Endodermal cell (in vitro differentiated cells): ENCODE results near the gene ZKSCAN7. TPM values are rescaled to one million over a fixed set of nuclear protein-coding genes. Genes with fewer than 3 reads are reported as not detected.

Experiments
- DNase-seq: peaks from one replicate; pipeline ENCODE4 v3.0.0-alpha.2; 2017
- H3K27ac ChIP-seq: 2 replicates; pipeline ENCODE4 v1.5.1; 2013; ENCODE audit warnings: mild to moderate bottlenecking, low read depth, low read length, moderate library complexity
- H3K27me3 ChIP-seq: 2 replicates; pipeline ENCODE4 v1.6.1; 2013; ENCODE audit warnings: mild to moderate bottlenecking, low read length, moderate library complexity; ENCODE audit not compliant: insufficient read depth, control insufficient read depth, poor library complexity, severe bottlenecking
- H3K36me3 ChIP-seq: 2 replicates; pipeline ENCODE4 v1.7.0; 2013; ENCODE audit warnings: mild to moderate bottlenecking, low read length, moderate library complexity; ENCODE audit not compliant: control insufficient read depth, insufficient read depth
- H3K4me1 ChIP-seq: one replicate; pipeline ENCODE4 v1.7.0; 2013; ENCODE audit warnings: low read length; ENCODE audit not compliant: control insufficient read depth, insufficient read depth
- H3K4me3 ChIP-seq: 2 replicates; pipeline ENCODE4 v1.5.1; 2013; ENCODE audit warnings: mild to moderate bottlenecking, low read length, moderate library complexity
- H3K9ac ChIP-seq: 2 replicates; pipeline ENCODE4 v1.6.1; 2013; ENCODE audit warnings: mild to moderate bottlenecking, low read length, moderate library complexity; ENCODE audit not compliant: poor library complexity, severe bottlenecking; ENCODE audit errors: extremely low read depth
- H3K9me3 ChIP-seq: 2 replicates; pipeline ENCODE4 v1.6.1; 2013; ENCODE audit warnings: mild to moderate bottlenecking, low read length, moderate library complexity; ENCODE audit not compliant: control insufficient read depth
- H3K27ac Mint-ChIP-seq: 2 replicates; pipeline ENCODE4 v1.8.0; 2020; ENCODE audit warnings: mixed read lengths
- H3K27me3 Mint-ChIP-seq: 2 replicates; pipeline ENCODE4 v1.8.0; 2021; ENCODE audit warnings: mild to moderate bottlenecking, mixed read lengths; ENCODE audit not compliant: insufficient read depth
- H3K36me3 Mint-ChIP-seq: 2 replicates; pipeline ENCODE4 v1.8.0; 2020; ENCODE audit warnings: low read depth, mixed read lengths
- H3K4me1 Mint-ChIP-seq: 2 replicates; pipeline ENCODE4 v1.8.0; 2020; ENCODE audit warnings: mixed read lengths
- H3K4me3 Mint-ChIP-seq: 2 replicates; pipeline ENCODE4 v1.8.0; 2020; ENCODE audit warnings: mild to moderate bottlenecking, moderate library complexity, mixed read lengths
- H3K9me3 Mint-ChIP-seq: 2 replicates; pipeline ENCODE4 v1.8.0; 2020; ENCODE audit warnings: mild to moderate bottlenecking, mixed read lengths
- whole genome bisulfite sequencing, 2 experiments: methylation state at CpG; one replicate each; pipeline versions ENCODE4 v1.1.5 to v1.1.7; 2013; ENCODE audit warnings: missing lambda C conversion rate in 2 of 2, mixed read lengths in 1 of 2; ENCODE audit not compliant: insufficient coverage in 1 of 2, insufficient read length in 1 of 2; 5-methylcytosine and 5-hydroxymethylcytosine counted together
- total RNA-seq, 2 donors: library from RNA; stranded (reverse); fragmentation: NEBNext Ultra II Directional in 1 of 2; extraction: Animal tissue kit (Norgen Biotek cat#: 25700) in 1 of 2; gene quantifications; 2 replicates in 1 of 2; 3 replicates in 1 of 2; pipeline ENCODE4 v1.2.1, GENCODE V29; 2021
- TF ChIP-seq, protein P1 (sequence below): fragments of 200-600 bp; sonication (generic); conservative IDR thresholded peaks from 2 replicates; pipeline ENCODE4 v1.5.0; 2021; ENCODE audit warnings: antibody characterized with exemption, mild to moderate bottlenecking

ZKSCAN7 gene
- total RNA-seq, 2 donors from 2014 or later = 11.0 to 15.5 TPM

DNA sequence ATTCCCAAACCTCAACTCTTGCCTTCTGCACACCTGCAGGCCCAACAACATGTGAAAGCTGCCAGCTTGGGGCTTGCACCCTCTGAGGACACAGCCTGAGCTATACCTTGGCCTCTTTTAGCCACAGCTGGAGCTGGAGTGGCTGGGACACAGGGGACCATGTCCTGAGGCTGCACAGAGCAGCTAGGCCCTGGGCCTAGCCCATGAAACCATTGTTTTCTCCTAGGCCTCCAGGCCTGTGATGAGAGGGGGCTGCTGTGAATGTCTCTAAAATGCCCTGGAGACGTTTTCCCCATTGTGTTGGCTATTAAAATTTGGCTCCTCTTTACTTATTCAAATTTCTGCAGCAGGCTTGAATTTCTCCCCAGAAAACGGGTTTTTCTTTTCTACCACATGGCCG is 7.2 kb downstream of the ZKSCAN7 start:
- WGBS, 2 experiments = 85 to 97% methylated on average over 3 of the region's 3 CpGs
- H3K9me3 Mint-ChIP-seq = peaks cover 76% of the 10 kb centered on the region
- Histone ChIP-seq H3K9me3 (peaks cover 61% of the 10 kb centered on the region), H3K27ac (no peak overlapping the region), H3K4me3 (peak overlapping the region; percentile 36), H3K9ac (no peak overlapping the region), H3K4me1 (no peaks in the 10 kb centered on the region), H3K27me3 (no peaks in the 10 kb centered on the region), H3K36me3 (peaks cover 56% of the 10 kb centered on the region)
- no peak for DNase-seq
- no peaks in the 10 kb centered on the region for H3K4me1 Mint-ChIP-seq
- no peak overlapping the region for H3K27ac Mint-ChIP-seq
- no peak overlapping the region for H3K4me3 Mint-ChIP-seq
- peaks cover 96% of the 10 kb centered on the region for H3K36me3 Mint-ChIP-seq
- TF ChIP-seq, protein P1, sequence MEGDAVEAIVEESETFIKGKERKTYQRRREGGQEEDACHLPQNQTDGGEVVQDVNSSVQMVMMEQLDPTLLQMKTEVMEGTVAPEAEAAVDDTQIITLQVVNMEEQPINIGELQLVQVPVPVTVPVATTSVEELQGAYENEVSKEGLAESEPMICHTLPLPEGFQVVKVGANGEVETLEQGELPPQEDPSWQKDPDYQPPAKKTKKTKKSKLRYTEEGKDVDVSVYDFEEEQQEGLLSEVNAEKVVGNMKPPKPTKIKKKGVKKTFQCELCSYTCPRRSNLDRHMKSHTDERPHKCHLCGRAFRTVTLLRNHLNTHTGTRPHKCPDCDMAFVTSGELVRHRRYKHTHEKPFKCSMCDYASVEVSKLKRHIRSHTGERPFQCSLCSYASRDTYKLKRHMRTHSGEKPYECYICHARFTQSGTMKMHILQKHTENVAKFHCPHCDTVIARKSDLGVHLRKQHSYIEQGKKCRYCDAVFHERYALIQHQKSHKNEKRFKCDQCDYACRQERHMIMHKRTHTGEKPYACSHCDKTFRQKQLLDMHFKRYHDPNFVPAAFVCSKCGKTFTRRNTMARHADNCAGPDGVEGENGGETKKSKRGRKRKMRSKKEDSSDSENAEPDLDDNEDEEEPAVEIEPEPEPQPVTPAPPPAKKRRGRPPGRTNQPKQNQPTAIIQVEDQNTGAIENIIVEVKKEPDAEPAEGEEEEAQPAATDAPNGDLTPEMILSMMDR = no peak
- H3K27me3 Mint-ChIP-seq = no peaks in the 10 kb centered on the region

DNA sequence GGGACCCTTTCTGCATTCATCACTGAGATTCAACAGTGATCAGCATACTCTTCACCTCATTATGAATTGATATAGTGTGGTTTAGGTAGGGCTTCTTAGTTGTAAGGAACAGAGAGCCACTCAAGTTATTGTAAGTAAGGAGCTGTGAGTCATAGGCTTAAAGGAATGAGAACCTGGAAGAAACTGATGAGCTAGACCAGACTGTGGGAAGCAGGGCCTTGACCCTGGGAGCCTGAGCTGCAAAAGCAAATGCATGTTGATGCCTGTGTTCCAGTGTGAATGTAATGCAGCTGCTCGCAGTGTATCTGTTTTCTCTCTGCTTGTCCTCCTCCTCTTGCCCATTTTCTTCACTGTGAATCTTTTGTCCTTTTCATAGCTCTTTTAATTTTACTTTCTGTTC is 13.6 kb downstream of the ZKSCAN7 start:
- Mint-ChIP-seq H3K27ac (no peak overlapping the region), H3K27me3 (no peaks in the 10 kb centered on the region), H3K4me1 (no peaks in the 10 kb centered on the region), H3K36me3 (peaks cover 95% of the 10 kb centered on the region), H3K4me3 (no peak overlapping the region), H3K9me3 (peaks cover 65% of the 10 kb centered on the region)
- TF ChIP-seq, protein P1 = no peak
- no peak overlapping the region for H3K4me3 ChIP-seq
- peaks cover 39% of the 10 kb centered on the region for H3K9me3 ChIP-seq
- H3K36me3 ChIP-seq = peaks cover 50% of the 10 kb centered on the region
- no peak overlapping the region for H3K27ac ChIP-seq
- H3K9ac ChIP-seq = no peak overlapping the region
- H3K27me3 ChIP-seq = no peaks in the 10 kb centered on the region
- no peak for DNase-seq
- H3K4me1 ChIP-seq = no peaks in the 10 kb centered on the region
- 92 to 100% methylated on average over 1 of the region's 1 CpG for WGBS, 2 experiments

DNA sequence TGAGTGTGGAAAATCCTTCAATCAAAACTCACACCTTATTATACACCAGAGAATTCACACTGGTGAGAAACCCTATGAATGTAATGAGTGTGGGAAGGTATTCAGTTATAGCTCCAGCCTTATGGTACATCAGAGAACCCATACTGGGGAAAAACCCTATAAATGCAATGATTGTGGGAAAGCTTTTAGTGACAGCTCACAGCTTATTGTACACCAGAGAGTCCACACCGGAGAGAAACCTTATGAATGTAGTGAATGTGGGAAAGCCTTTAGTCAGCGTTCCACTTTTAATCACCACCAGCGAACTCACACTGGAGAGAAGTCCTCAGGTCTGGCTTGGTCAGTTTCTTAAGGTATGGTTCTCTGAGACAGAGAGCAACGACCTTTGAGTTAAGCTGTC is 16.0 kb downstream of the ZKSCAN7 start:
- Mint-ChIP-seq H3K4me3 (no peak overlapping the region), H3K27me3 (no peaks in the 10 kb centered on the region), H3K36me3 (peaks cover 84% of the 10 kb centered on the region), H3K27ac (no peak overlapping the region), H3K9me3 (peaks cover 49% of the 10 kb centered on the region), H3K4me1 (no peaks in the 10 kb centered on the region)
- no peak for DNase-seq
- Histone ChIP-seq H3K36me3 (peaks cover 36% of the 10 kb centered on the region), H3K9me3 (peaks cover 25% of the 10 kb centered on the region), H3K27ac (no peak overlapping the region), H3K27me3 (no peaks in the 10 kb centered on the region), H3K4me3 (no peak overlapping the region), H3K4me1 (no peaks in the 10 kb centered on the region), H3K9ac (no peak overlapping the region)
- 93 to 94% methylated on average over 2 to 4 of the region's 4 CpGs for WGBS, 2 experiments
- TF ChIP-seq, protein P1 = no peak
